GM10266 (cell line): Measurements from ENCODE around the gene CARM1.

Source experiments
- DNase-seq: peaks from one replicate; pipeline ENCODE4 v3.0.0; 2012; ENCODE audit errors: extremely low spot score
- TF ChIP-seq, protein P1 (sequence below): IDR thresholded peaks from 2 replicates; pipeline ENCODE4 v1.5.1; 2012; ENCODE audit warnings: mild to moderate bottlenecking, low read depth; ENCODE audit not compliant: control insufficient read depth, insufficient read depth; ENCODE audit errors: missing control alignments

CARM1 gene

DNA sequence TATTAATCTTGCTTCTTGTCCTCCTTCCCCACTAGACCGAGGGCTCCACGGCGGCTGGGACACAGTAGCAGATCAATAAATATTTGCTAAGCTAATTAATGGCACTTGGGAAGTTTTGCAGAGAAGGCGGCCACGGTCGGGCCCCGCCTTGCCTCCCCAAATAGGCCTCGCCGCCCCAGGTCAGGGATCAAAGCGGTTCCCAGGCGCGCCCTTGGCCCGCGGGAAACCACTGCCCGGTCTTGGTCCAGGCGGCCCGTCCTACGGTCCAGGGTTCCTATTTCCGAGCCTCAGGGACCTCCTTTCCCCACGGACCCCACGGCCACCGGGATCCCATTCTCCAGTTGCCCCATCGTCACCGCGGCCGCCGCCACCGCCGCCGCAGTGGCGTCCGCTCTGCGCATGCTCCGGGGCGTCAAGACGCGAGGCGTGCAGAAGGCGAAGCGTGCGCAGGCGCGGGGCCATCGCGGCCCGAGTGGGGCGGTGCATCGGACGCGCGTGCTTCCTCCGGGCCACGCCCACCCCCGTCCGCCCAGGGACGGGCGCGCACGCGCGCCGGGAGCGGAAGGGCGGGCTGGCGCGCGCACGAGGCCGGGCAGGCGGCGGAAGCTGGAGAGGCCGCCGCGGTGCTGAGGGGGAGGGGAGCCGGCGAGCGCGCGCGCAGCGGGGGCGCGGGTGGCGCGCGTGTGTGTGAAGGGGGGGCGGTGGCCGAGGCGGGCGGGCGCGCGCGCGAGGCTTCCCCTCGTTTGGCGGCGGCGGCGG, 89.1 kb downstream of the CARM1 start, which contains the start of gene SMARCA4:
Gene SMARCA4, plus strand, starts transcription at position 717 of the 759 bp plus-strand sequence. CDS start 23,122 bp downstream, outside the sequence.
- TF ChIP-seq, protein P1, sequence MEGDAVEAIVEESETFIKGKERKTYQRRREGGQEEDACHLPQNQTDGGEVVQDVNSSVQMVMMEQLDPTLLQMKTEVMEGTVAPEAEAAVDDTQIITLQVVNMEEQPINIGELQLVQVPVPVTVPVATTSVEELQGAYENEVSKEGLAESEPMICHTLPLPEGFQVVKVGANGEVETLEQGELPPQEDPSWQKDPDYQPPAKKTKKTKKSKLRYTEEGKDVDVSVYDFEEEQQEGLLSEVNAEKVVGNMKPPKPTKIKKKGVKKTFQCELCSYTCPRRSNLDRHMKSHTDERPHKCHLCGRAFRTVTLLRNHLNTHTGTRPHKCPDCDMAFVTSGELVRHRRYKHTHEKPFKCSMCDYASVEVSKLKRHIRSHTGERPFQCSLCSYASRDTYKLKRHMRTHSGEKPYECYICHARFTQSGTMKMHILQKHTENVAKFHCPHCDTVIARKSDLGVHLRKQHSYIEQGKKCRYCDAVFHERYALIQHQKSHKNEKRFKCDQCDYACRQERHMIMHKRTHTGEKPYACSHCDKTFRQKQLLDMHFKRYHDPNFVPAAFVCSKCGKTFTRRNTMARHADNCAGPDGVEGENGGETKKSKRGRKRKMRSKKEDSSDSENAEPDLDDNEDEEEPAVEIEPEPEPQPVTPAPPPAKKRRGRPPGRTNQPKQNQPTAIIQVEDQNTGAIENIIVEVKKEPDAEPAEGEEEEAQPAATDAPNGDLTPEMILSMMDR: no peak
- DNase-seq: peak; percentile 99

DNA sequence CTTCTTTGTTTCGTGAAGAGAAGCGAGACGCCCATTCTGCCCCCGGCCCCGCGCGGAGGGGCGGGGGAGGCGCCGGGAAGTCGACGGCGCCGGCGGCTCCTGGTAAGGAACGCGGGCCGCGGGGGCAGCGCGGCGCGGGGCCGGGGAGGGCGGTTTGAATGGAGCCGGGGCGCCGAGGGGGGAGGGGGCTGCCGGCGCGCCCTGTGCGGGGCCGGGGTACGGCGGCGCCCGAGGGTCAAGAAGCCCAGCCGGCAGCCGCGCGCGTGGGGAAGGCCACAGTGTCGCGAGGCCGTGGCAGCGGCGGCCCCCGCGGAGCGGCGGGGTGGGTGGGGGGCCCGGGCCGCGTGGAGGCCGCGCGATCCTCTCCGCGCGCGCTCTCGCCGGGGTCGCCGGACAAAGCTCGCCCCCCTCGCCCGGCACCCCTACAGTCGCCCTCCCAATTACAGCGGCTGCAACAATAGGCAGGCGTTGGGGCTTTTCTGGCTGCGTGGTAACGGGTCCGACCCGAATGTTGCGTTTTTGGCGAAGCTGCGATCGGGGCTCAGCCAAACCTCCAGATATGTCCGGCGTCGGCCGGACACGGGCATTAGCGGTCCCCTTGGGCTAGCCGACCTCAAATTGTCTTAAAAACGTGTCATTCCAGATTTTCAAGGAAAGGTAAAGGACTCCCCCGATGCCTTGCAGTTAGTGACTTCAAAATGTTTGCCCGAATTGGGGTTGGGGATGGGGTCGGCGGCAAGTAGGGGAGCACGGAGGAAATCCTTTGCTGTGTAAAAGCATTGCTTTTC, 89.9 kb downstream of the CARM1 start:
- TF ChIP-seq, protein P1: no peak

GRCh38 chr19:10962863-10963262, 91.5 kb downstream of the CARM1 start:
- no peak for DNase-seq
- TF ChIP-seq, protein P1: no peak

More for the DNA sequence above, 89.9 kb downstream of the CARM1 start:
- no peak for DNase-seq

DNA sequence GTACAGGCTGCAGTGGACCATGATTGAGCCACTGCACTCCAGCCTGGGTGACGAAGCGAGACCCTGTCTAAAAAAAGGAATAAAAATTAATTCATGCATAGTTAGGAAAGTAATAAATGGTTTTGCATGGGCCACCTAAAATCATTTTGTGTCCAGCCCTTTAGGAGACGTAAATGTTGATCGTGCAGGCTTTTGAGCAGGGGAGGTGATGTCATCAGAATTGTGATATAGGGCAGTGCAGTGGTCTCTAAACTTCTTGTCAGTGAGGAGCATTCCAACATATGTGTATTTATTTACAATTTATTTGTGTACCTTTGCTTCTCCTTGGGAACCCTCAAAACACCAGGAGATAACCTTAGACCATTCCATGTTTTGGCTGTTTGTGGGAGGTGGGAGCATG, 92.5 kb downstream of the CARM1 start:
- no peak for DNase-seq
- TF ChIP-seq, protein P1: no peak

- TF ChIP-seq, protein P1: no peak
- no peak for DNase-seq
Observed at GRCh38 chr19:10964903-10965302, 93.5 kb downstream of the CARM1 start.

DNA sequence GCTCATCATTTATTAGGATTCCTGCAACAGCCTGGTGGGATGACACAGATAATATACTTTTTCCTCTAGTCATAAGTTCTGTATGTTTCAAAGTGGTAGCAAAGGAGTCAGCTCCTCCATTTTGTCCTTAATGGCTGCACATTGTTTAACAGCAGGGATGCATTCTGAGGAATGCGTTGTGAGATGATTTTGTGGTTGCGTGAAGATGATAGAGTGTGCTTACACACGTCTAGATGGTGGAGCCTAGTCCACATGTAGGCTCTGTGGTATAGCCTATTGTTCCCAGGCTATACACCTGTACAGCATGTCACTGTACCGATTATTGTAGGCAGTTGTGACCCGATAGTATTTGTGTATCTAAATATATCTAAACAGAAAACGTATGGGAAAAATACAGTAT, 94.0 kb downstream of the CARM1 start:
- DNase-seq: no peak
- TF ChIP-seq, protein P1: no peak

DNA sequence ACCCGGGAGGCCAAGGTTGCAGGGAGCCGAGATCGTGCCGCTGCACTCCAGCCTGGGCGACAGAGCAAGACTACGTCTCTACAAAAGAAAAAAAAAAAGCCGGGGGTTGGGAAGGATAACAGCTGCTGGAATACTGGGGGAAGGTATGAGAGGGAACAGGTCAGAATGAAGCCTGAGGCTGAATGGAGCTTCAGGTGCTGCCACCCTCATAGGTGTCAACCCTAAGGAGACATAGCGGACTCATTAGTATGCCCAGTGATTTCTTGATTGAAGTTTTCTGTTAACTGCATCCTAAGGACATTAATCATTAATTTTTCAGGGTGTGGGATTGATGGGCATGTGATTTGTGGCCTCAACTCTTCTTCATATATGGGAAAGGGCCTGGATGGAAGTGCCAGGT, 95.5 kb downstream of the CARM1 start:
- no peak for DNase-seq
- TF ChIP-seq, protein P1: no peak
